ENCODE data around the gene ELF3.

- TF ChIP-seq CTCF (conservative IDR thresholded peaks at IDR 0.05) (no peak), ZFX (IDR thresholded peaks at IDR 0.05) (no peak)
Measured at GRCh38 chr1:202002507-202002906, 7.9 kb upstream of the ELF3 start.
